Stimulated activated CD8-positive, alpha-beta memory T cell treated with anti-CD3 and anti-CD28 coated beads, Interleukin-2, amount 100 ng/mL, for 1 hour (primary cell): ENCODE measurements around the gene DIAPH3.

ENCODE experiments used
- DNase-seq, 2 donors: peaks; one replicate each; pipeline ENCODE4 v3.0.0-alpha.2; 2020; ENCODE audit warnings: low read depth in 2 of 2

DIAPH3 gene

DNA sequence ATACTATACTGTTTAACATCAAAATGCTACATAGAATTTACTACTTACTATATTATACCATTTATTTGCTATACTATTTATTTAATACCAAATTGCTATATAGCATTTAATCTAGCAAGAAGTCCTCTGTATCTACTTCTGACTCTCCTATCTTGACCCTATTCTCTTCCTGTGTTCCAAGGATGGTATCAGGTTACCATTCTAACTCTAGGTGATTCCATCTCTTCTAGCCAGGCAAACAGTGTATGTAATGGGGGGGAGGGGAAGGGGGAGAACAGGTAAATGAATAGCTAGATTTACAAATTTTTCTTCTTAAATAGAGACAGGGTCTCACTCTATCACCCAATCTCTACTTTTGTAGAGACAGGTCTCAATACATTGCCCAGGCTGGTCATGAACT, 200.3 kb downstream of the DIAPH3 start:
- no peak for DNase-seq

DNA sequence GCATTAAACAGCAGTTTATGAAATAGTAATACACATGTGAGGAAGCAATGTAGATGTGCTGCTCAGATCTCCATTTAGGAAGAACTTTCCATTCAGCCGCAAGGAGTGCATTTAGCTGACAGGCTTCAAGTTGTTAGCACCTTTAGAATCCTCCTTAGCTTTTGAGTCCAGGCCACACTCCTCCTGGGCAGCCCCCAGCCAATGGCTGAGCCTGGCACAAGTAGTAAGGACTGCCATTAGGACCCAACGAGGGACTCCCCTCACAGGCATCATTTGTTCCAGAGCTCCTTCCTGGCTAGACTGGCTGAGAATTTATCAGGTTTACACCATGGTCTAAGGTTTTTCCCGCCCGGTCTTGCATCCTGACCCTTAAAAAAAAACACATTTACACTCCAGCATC, 201.4 kb downstream of the DIAPH3 start:
- no peak for DNase-seq

DNA sequence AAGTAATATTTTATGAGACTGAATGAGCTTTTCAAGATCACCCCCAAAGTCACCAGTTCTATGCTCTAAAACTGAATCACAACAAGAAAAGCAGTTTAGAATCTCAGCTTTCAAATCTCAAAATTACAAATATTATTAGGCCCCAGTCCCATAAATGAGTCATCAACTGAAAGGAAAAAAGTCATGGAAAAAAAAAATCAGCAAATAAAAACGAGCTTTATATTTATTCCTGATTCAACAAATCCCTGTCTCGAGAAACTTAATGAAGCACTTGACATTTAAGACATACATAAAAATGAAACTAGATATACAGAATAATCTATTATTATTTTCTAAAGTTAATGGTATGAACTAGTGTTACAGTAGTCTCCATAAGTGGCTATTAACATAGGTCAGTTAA, 203.0 kb downstream of the DIAPH3 start:
- no peak for DNase-seq

DNA sequence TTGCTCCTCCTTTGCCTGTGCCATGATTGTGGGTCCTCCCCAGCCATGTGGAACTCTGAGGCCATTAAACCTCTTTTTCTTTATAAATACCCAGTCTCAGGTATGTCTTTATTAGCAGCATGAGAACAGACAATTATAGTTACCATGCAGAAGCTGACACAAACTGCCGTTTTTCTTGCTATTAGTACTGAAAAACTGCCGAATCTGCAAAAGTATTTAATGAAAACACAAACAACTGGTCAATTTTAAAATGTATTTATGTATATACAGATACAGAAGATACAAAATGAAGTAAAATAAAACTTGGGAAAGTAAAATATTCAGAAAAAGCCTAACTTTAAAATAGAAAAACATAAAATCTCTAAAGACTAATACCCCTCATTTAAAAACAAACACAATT, 206.3 kb downstream of the DIAPH3 start:
- DNase-seq, result no peak

DNA sequence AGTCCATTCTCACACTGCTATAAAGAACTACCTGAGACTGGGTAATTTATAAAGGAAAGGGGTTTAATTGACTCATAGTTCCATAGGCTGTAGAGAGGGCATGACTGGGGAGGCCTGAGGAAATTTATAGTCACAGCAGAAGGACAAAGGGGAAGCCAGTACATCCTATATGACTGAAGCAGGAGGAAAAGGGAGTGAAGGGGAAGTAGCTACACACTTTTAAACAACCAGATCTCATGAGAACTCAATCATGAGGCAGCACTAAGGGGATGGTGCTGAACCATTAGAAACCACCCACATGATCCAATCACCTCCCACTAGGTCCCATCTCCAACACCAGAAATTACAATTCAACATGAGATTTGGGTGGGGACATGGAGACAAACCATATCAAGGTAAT, 209.1 kb downstream of the DIAPH3 start:
- no peak for DNase-seq

DNA sequence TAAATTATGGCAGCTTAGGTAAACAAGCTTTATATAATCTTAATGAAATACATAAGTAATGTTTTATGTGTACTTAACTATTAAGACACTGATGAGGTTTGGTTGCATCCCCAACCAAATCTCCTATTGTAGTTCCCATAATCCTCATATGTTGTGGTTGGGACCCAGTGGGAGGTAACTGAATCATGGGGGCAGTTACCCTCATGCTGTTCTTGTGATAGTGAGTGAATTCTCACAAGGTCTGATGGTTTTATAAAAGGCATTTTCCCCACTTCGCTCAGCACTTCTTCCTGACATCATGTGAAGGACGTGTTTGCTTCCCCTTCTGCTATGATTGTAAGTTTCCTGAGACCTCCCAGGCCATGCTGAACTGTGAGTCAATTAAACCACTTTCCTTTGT, 212.7 kb downstream of the DIAPH3 start:
- no peak for DNase-seq

DNA sequence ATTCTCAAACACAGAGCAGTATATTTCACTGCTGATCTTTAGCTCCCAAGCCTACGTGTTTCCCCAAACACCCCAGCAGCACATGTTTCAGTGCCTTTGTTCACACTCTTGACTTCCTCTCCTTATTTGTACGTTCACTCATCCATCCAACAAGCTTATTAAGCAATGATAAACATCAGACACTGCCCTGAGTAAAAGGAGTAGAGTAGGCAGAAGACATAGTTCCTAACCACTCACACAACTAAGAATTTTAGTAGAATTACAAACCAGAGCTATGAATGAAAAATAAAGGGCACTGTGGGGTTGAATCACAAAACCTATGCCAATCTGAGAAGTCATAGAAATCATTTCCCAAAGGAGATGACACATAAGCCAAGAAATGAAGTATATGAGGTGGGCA, 213.5 kb downstream of the DIAPH3 start:
- no peak for DNase-seq

DNA sequence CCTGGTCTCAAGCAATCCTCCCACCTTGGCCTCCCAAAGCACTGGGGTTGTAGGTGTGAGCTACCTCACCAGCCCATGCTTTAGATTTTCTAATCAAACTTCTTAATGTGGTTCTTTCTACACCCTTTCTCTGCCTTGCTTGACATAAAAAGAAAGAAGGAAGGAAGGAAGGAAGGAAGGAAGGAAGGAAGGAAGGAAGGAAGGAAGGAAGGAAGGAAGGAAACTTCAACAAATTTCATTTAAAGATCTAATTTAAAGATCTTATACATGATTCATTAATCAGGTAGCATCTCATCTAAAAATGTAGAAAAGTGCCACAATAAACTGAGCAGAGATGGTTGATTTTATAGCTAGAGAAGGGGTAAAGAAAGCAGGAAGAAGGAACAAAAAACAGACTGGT, 215.0 kb downstream of the DIAPH3 start:
- no peak for DNase-seq

DNA sequence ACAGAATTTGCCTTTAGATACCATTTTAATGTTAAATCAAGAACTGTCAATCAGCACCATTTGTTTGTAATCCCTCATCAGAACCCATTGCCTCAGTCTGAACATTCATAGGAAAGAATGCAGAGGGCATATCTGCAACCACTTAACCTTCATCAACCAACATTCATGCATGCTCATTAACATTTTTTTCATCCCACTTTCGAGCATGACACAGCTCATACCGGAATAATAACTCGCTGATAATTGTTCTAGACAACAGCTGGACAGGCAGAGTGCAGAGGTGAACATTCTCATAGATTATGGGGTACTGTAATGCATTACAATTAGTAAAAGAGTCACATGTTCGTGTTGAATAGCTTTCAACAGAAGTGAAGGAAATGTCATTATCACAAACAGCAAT, 216.8 kb downstream of the DIAPH3 start:
- DNase-seq, result no peak

DNA sequence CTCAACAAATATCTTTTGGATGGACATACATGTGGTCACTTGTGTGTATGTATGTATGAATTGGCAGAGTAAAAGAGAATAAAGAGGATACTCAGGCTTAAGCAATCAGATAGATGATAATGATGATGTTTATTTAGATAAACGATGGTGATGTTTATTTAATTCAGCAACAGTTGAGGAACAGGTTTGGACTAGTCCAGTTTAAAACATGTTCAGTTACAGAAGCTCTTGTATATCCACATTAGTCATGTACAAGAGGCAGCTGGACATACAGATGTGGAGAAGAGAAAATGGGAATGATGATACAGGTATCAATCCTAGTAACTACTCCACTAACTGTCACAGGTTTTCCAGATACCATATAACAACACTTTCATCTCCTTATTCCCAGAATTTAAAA, 232.1 kb downstream of the DIAPH3 start:
- DNase-seq, result no peak

DNA sequence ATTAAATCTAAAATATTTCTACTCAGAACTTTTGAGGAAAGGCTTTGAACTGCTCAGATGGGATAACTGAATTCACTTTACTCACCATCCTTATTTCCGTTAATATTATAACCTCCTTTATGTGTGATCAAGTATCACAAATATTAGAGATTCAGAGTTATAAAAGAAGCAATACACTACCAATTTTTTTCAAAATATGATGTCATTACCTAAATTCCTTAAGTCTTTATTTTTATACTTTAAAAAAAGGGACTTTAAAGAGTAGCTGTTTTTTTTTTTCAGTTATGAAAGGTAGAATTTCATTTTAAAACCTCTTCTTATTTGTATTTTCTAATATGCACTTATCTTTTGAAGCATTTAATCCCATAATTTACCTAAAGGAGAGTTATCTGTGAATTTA, 239.5 kb downstream of the DIAPH3 start:
- DNase-seq, result no peak

DNA sequence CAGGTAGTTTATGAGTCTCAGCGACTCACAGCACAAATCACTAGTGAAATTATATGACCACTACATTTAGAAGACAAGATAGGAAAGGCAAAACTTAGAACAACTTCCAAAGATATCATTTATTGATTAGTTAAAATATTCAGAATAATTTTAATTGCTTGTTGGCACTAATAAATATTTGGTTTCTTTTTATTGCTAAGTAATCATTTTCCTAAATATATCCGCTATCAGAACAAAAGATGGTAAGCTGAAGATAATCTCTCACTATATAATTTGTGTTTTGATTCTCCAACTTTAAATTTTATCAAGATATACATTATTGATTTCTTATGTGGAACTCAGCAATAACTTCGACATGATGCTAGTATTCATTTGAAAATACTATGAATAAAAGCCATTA, 248.5 kb downstream of the DIAPH3 start:
- DNase-seq, result no peak

DNA sequence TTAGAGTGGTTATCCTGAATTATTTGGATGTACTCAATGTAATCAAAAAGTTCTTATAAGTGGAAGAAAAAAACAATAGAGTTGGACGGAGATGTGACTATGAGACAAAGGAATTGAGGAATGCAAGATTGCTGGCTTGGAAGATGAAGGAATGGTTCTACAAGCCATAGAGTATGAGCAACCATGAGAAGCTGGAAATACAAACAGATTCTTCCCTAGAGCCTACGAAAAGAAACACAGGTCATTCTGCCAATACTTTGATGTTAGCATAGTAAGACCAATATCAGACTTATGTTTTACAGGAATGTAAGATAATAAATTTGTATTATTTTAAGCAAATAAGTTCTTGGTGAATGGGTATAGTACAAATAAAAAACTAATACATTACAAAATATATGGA, 249.2 kb downstream of the DIAPH3 start:
- DNase-seq, result no peak

DNA sequence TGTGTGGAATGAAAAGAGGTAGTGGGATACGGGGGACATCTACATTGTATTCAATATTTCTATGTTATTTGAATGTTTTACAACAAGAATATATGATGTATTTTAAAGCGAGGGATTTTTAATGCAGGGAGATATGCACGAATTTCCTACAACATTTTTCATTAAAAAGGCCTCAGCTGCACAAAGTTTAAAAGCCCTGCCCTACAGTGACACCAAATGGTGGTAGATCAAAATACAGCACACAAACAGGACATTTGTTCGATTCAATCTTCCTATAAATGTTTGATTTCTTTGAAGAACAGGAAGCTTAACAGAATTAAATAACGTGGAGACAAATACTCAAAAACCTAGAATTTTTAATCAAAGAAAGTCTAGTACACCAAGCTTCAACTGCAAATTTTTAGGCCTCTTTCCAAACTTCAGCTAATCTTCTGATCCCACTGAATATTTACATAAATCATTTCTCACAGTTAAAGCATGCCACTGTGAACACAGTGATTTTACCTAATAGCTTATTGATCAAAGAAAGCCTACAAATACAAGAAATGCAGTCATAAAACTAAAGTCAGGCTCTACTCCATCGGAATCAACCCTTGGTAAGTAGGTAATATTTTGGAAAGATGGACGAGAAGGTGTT, 257.2 kb downstream of the DIAPH3 start:
- DNase-seq, result no peak

DNA sequence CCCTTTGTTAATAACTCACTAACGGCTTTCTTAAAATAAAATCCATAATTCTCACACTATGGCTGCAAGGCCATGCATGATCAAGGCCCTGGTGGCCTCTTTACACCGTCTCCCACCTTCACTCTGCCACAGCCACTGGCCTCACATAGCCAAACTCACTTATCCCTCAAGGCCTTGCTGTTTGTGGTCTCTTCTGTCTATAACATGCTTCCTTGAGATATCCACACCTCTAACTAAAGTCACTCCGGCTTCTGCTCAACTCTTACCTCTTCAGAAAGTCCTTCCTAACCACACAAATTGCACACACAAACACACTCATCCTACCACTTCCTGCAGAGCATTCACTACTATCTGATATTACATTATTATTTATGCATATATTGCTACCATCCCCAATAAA, 262.5 kb downstream of the DIAPH3 start:
- no peak for DNase-seq

DNA sequence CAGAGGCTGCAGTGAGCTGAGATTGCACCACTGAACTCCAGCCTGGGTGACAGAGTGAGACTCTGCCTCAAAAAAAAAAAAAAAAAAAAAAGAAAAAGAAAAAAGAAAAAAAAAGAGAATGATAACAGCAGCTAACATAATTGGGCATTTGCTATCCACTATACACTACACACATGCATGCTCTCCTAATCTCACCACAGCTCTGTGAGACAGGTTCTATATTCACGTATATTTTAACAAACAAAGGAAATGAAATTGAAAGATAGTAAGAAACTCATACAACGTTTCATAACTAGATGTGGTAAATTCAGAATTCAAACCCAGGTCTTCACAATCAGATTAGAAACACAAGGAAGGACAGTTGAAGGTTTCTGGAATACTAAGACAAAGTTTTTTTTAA, 265.7 kb downstream of the DIAPH3 start:
- DNase-seq, result no peak

DNA sequence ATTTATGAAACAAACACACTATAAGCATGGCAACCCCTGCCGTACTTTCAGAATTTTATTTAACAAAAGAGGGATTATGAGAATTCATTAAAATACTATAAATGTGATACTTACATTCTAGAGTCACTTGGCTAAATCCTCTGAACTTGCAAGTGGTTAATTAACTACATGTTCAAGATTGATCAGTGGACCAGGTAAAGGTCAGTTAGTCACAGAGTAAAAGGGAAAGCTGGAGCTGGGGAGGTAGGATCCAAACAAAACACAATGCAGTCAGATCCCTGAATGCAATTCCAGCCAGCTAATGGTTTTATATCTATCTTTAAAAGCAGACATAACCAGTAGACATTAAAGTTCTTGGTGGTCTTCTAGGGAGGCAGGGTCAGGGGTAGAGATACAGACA, 270.5 kb downstream of the DIAPH3 start:
- no peak for DNase-seq

DNA sequence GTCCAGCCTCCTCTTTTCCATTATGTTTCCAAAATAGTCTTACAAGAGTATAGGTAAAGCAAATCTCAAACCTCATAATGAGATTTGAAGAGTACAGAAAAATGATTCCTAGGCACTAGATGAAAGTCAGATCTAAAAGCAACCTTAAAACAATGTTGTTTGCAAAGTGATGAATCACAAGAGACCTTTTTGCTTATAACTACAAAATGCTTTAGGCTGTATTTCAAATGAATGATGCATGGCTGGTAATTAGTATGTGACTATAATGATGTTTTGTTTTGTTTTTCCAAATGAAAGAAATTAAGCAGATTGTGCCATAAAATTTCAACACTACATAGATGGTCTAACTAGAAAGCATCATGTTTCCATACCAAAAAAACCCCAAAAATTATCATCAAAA, 272.7 kb downstream of the DIAPH3 start:
- DNase-seq, result no peak

DNA sequence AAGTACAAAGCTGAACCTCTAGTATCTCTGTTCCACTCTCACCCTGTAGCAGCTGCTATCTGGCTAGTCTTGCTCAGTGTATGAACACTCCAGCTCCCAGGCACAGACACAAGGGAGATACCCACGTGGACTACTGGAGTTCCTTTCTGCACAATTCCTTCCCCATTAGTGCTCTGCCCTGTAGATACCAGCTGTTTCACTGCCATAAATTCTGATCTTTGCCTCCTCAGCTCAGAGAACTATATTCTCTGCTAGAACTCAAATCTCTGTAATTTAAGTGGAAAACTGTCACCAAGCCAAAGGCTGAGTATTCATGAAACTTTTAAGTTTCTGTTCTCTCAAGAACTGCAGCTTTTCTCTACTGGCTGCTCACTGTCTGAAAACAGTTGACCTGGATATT, 273.7 kb downstream of the DIAPH3 start:
- no peak for DNase-seq

DNA sequence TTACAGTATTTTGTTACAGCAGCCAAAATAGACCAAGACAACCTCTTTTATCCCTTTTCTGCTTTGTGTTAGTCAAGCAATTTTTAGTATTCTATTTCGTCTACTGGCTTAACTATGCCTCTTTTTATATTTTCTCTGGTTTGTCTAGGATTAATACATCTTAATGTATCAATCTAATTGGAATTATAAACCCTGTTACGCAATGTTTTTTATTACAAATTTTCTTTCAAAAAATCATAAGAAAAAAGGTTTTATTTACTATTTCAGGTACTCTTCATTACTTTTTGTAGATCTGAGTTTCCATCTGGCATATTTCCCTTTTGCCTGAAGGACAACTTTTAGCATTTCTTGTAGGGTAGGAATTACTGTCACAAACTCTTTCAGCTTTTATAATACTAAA, 275.3 kb downstream of the DIAPH3 start:
- DNase-seq, result no peak

DNA sequence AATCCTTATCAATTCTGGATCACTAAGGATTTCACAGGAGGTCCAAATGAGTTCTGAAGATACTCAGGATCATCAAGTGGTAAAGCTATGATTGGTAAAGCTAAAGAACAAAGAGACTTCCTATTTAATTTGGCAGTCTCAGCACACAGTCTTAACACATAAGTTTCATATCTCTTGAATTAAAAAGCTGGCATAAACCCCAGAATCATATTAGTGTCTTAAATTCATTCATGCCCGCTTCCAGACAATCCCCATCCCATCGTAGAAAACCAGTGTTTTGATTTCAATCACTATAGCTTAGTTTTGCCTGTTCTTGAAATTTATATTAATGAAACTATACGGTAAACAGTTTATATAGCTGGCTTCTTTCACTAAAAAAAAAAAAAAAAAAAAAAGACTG, 278.7 kb downstream of the DIAPH3 start:
- DNase-seq, result no peak

DNA sequence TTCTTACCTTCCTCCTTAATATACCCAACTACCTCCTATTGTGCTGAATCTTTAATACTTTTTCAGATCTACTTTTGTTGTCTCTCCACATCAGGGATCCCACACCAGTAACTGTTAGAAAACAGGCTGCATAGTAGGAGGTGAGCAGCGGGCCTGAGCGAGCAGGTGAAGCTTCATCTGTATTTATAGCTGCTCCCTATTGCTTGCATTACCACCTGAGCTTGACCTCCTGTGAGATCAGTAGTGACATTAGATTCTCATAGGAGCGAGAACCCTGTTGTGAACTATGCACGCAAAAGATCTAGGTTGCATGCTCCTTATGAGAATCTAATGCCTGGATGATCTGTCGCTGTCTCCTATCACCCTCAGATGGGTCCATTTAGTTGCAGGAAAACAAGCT, 279.8 kb downstream of the DIAPH3 start:
- DNase-seq, result no peak

DNA sequence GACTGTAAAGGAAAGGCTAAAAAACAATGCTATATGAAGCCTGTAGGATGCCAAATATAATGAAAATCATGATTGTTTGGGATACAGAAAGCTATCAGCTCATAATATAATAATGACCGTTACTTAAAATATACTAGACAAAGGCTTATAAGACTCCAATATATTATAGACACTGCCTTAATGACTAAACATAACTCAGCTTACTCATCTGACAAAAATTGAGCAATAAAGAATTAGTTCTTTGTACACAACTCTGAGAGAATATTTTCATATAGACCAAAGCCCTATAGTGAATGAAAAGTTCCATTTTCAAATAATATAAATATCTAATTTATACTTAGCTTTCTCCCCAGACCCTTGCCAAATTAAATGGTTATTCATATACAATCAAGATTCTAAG, 283.3 kb downstream of the DIAPH3 start:
- DNase-seq, result no peak

DNA sequence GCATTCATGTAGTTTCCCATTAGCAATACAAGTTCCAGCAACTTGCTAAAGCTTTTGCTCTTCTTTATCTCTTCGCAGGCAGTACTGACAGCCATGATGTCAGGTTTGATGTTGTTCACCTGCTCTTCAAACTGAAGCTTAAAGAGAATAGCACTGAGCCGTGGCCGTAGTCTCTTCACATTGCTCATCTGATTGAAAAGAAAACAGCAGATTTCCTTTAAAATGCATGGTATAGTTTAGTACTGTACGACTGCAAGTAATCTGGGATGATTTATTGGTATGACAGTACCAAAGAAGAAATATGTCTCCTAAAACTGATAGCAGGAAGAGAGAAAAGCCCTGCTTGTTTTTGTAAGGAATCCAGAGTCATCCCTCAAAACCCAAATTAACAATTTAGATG, 284.4 kb downstream of the DIAPH3 start:
- DNase-seq, result no peak

DNA sequence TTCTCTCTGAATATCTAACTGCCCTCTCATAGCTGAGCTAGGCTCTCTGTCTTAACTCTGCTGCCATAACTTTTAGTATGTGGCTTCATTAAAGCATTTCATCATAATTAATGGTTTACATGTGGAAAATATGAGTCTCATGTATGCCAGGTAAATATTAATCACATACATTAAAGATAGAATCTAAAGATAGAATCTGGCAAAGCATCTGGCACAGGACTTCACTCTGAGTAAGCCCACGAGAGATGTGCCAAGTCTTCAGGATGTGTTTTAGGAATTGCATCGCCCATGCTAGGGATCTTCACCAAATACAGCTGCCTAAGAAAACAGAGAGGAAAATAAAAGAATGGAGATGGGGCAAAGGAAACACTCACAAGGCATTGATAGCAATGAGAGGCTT, 285.8 kb downstream of the DIAPH3 start:
- no peak for DNase-seq
